Transverse colon (tissue), 4 donors: Measurements from ENCODE around the gene LRSAM1. TPM values are rescaled to one million over a fixed set of nuclear protein-coding genes. Genes with fewer than 3 reads are reported as not detected.

Experiments
- DNase-seq: peaks from one replicate; pipeline ENCODE4 v3.0.0-alpha.2; 2019
- H3K27ac ChIP-seq, 4 donors: fragments of 200-600 bp; sonication (generic); 2 replicates each; pipeline ENCODE4 v1.5.1; 2016 to 2018; ENCODE audit warnings: inconsistent platforms in 4 of 4
- H3K27me3 ChIP-seq: fragments of 200-600 bp; sonication (generic); 2 replicates; pipeline ENCODE4 v1.5.1; 2017; ENCODE audit warnings: inconsistent platforms
- H3K36me3 ChIP-seq, 4 donors: fragments of 200-600 bp; sonication (generic); 2 replicates each; pipeline ENCODE4 v1.5.1; 2017 to 2019; ENCODE audit warnings: inconsistent platforms in 4 of 4
- H3K4me1 ChIP-seq, 4 donors: fragments of 200-600 bp; sonication (generic); 2 replicates each; pipeline ENCODE4 v1.5.1; 2017 to 2020; ENCODE audit warnings: inconsistent platforms in 4 of 4
- H3K4me3 ChIP-seq, 4 donors: fragments of 200-600 bp; sonication (generic); 1 replicate in 1 of 4; 2 replicates in 3 of 4; pipeline versions ENCODE4 v1.5.1 to v1.6.1; 2017 to 2019; ENCODE audit warnings: inconsistent platforms in 4 of 4
- H3K9me3 ChIP-seq, 2 donors: fragments of 200-600 bp; sonication (generic); 2 replicates each; pipeline ENCODE4 v1.5.1; 2017 to 2019; ENCODE audit warnings: inconsistent platforms in 2 of 2
- EP300 ChIP-seq: sonication (generic); formaldehyde crosslinking; IDR thresholded peaks from one replicate; pipeline ENCODE4 v1.6.1; 2017; ENCODE audit warnings: antibody characterized with exemption, low read depth
- POLR2A ChIP-seq: fragments of 450-650 bp; IDR thresholded peaks from one replicate; pipeline ENCODE4 v1.6.1; 2016; ENCODE audit warnings: antibody characterized with exemption, mild to moderate bottlenecking, moderate library complexity
- POLR2AphosphoS5 ChIP-seq, 3 donors: sonication (generic); formaldehyde crosslinking; IDR thresholded peaks; one replicate each; pipeline ENCODE4 v1.6.1; 2016; ENCODE audit warnings: antibody characterized with exemption in 3 of 3
- WGBS, 2 donors: methylation state at CpG; one replicate each; pipeline ENCODE4 v1.1.5; 2018; ENCODE audit warnings: low coverage in 1 of 2; 5-methylcytosine and 5-hydroxymethylcytosine counted together
- in situ Hi-C, 4 donors: fragments of 200-750 bp; cut with MboI; loops; one replicate each; pipeline versions ENCODE4 v1.15.0 to v1.15.1; 2017; ENCODE audit warnings: low sequenced_read_pairs in 3 of 4, low pct_ligation_motif_present in 1 of 4, low pct_unique_long_range_greater_than_20kb in 1 of 4
- intact Hi-C: fragments of 100-400 bp; cut with DNase I; formaldehyde crosslinking; loops from one replicate; pipeline ENCODE4 v1.15.1; 2023; ENCODE audit warnings: low total_unique reads
- total RNA-seq, 4 donors: library from RNA; depleted of rRNA; stranded (reverse); fragments of >200 nt; gene quantifications; one replicate each; pipeline ENCODE4 v1.1.0, GENCODE V29; 2016
- TF ChIP-seq, protein P1 (sequence below), 5 experiments: fragments of 200-600 bp in 3 of 5; fragments of 450-650 bp in 2 of 5; sonication (generic) in 3 of 5; IDR thresholded peaks; 1 replicate in 2 of 5; 2 replicates in 3 of 5; pipeline ENCODE4 v1.5.1; 2016 to 2017; ENCODE audit warnings: antibody characterized with exemption in 5 of 5, inconsistent platforms in 3 of 5, mild to moderate bottlenecking in 2 of 5, moderate library complexity in 1 of 5

The LRSAM1 gene
- total RNA-seq, 4 donors from 2014 or later, result 16.2 to 39.2 (median 26.2) TPM

DNA sequence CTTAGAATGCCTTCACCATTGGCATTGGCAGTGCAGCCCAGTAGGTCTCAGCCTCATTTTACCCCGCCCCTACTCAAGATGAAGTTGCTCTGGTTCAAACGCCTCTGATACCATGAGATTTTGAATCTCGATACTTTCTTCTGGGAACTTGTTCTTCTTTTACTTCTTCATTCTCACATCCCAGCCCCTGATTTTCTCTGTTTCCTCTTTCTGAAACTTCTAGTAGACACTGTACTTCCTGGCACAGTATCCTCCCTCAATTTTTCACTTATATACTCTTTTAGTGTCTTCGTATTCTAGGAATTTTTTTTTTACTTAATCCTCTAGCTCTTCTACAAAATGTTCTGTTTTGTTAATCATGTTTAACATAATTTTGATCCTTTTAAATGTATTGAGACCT lies 40.2 kb upstream of the LRSAM1 start:
- in situ Hi-C loops, result no loop called here
- TF ChIP-seq, protein P1, sequence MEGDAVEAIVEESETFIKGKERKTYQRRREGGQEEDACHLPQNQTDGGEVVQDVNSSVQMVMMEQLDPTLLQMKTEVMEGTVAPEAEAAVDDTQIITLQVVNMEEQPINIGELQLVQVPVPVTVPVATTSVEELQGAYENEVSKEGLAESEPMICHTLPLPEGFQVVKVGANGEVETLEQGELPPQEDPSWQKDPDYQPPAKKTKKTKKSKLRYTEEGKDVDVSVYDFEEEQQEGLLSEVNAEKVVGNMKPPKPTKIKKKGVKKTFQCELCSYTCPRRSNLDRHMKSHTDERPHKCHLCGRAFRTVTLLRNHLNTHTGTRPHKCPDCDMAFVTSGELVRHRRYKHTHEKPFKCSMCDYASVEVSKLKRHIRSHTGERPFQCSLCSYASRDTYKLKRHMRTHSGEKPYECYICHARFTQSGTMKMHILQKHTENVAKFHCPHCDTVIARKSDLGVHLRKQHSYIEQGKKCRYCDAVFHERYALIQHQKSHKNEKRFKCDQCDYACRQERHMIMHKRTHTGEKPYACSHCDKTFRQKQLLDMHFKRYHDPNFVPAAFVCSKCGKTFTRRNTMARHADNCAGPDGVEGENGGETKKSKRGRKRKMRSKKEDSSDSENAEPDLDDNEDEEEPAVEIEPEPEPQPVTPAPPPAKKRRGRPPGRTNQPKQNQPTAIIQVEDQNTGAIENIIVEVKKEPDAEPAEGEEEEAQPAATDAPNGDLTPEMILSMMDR (IDR thresholded peaks at IDR 0.05), result no peak
- no peak for TF ChIP-seq EP300
- Histone ChIP-seq H3K27me3 (no peaks in the 10 kb centered on the region), H3K4me3 (no peak overlapping the region), H3K9me3 (no peaks in the 10 kb centered on the region), H3K4me1 (peaks cover 0 to 14% (median 0%) of the 10 kb centered on the region in 4 donors), H3K36me3 (no peaks in the 10 kb centered on the region), H3K27ac (peak overlapping the region in 2 of 4 donors; percentile 21 to 52)
- DNase-seq, result no peak
- WGBS, 2 donors, result 55 to 86% methylated on average over 2 to 4 of the region's 4 CpGs
- intact Hi-C loops, result no loop called here

DNA sequence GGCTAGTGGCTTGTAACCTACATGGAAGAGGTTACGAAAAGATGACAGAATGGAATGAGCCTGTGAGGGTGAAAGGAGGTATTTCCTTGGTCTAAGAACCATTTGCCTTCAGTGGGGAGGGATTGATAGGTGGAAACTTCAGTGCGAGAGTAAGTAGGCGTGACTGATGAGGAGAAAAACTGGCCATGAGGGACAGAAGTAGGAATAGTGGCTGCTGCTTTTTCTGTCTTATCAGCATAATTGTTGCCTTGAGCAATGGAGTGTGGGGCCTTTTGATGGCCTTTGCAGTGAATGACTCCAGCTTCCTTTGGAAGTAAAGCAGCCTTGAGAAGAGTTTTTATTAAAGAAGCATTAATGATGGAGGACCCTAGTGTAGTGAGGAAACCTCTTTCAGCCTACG lies 36.2 kb upstream of the LRSAM1 start:
- Histone ChIP-seq H3K27ac (peak overlapping the region; percentile 50 to 74 (median 64)), H3K9me3 (no peaks in the 10 kb centered on the region), H3K36me3 (no peaks in the 10 kb centered on the region), H3K4me1 (peaks cover 0 to 21% (median 6%) of the 10 kb centered on the region in 4 donors), H3K4me3 (no peak overlapping the region), H3K27me3 (no peaks in the 10 kb centered on the region)
- 83 to 85% methylated on average over 3 to 4 of the region's 4 CpGs for WGBS, 2 donors
- TF ChIP-seq POLR2AphosphoS5 (IDR thresholded peaks at IDR 0.05), result no peak
- TF ChIP-seq POLR2A, result no peak
- TF ChIP-seq, protein P1 (IDR thresholded peaks at IDR 0.05), result no peak
- TF ChIP-seq EP300, result no peak
- intact Hi-C loops (no loop called here), in situ Hi-C loops (no loop called here)
- DNase-seq, result no peak

DNA sequence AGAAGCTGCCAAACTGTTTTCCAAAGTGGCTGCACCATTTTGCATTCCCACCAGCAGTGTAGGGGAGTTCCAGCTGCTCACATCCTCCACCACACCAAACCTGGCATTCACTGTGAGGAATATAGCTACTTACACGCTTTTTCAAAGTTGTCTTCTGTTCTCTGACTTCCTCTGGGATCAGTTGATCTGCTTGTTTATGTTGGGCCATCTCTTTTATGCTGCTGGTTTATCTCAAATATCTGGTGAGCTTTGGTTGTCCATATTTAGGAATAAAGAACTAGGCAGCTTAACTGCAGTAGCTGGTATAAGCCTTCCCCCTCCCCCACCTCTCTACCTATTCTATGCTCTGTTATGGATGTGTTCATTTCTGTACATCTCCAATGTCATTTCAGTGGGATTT lies 35.7 kb upstream of the LRSAM1 start:
- intact Hi-C loops (no loop called here), in situ Hi-C loops (no loop called here)
- WGBS, 2 donors, result 80% methylated on average over 1 of the region's 1 CpG; no CpG with 5 or more reads in 1 of the 2 donors
- no peak for DNase-seq
- TF ChIP-seq POLR2AphosphoS5 (IDR thresholded peaks at IDR 0.05), result peak; percentile 47 to 76 (median 54)
- TF ChIP-seq, protein P1 (IDR thresholded peaks at IDR 0.05), result no peak
- peaks cover 0 to 21% (median 6%) of the 10 kb centered on the region in 4 donors for H3K4me1 ChIP-seq
- H3K4me3 ChIP-seq, result no peak overlapping the region
- no peaks in the 10 kb centered on the region for H3K27me3 ChIP-seq
- no peaks in the 10 kb centered on the region for H3K36me3 ChIP-seq
- peak overlapping the region; percentile 50 to 74 (median 64) for H3K27ac ChIP-seq
- H3K9me3 ChIP-seq, result no peaks in the 10 kb centered on the region

DNA sequence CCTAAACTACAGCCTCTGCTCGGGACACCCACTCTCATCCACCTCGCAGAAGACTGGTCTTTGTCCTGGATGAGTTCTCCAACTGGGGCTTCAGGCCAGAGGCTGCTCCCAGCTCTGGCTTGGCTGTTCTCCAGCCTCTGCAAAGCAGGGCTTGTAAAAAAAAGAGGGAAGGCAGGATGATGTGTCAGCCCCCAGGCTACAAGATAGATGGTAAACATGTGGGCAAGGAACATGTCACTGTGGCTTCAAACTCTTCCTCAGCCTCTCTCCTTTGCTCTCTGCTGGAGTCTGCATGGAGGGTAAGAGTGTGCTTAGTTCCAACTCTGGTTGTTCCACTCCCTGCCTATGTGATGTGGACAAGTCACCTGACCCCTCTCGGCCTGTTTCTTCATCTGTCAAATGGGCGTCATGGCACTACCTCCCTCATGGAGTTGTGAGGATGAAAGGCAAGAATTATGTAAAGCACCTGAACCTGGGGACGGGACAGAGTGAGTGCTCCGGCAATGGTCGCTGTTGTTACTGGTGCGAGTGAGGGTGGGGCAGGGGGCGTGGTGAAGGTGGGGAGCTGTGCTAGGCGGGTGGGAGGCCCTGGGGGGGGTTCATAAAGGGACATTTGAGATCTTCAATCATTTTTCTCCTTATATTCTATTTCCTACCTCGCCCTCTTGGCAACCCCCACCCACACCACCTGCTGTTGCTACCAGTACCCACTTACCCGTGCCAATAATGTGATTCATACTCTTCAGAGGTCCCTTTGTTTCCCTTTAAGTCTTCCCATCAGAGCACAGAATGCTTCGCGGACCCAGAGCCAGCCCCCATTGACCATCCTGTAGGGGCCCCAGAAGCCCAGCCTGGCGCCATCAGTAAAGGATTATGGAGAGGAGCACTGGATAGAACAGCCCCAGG lies 33.9 kb upstream of the LRSAM1 start:
- Histone ChIP-seq H3K27me3 (no peaks in the 10 kb centered on the region), H3K4me1 (peaks cover 7 to 32% (median 12%) of the 10 kb centered on the region in 4 donors), H3K27ac (peak overlapping the region; percentile 14 to 72 (median 59)), H3K4me3 (no peak overlapping the region), H3K9me3 (no peaks in the 10 kb centered on the region), H3K36me3 (no peaks in the 10 kb centered on the region)
- WGBS, 2 donors, result 76% methylated on average over 15 of the region's 15 CpGs; no CpG with 5 or more reads in 1 of the 2 donors
- no peak for DNase-seq
- TF ChIP-seq, protein P1 (IDR thresholded peaks at IDR 0.05), result no peak
- peak in 1 of 3 donors; percentile 64 for TF ChIP-seq POLR2AphosphoS5 (IDR thresholded peaks at IDR 0.05)
- intact Hi-C loops (no loop called here), in situ Hi-C loops (no loop called here)
